K562 (cell line): ENCODE data around the gene SLC7A4. TPM values are rescaled to one million over a fixed set of nuclear protein-coding genes. Genes with fewer than 3 reads are reported as not detected.

Source experiments
- ARID1B ChIP-seq: fragments of 450-650 bp; IDR thresholded peaks from 2 replicates; pipeline ENCODE4 v1.6.1; 2016; ENCODE audit warnings: antibody characterized with exemption, mild to moderate bottlenecking, inconsistent platforms
- C11orf30 ChIP-seq: fragments of 450-650 bp; IDR thresholded peaks from 2 replicates; pipeline ENCODE4 v1.6.1; 2016; ENCODE audit warnings: low read depth, mild to moderate bottlenecking
- CBFA2T3 ChIP-seq: fragments of 450-650 bp; IDR thresholded peaks from 2 replicates; pipeline ENCODE4 v1.6.1; 2017
- ESRRB ChIP-seq: fragments of 250-450 bp; sonication (Bioruptor Pico); IDR thresholded peaks from 2 replicates; pipeline ENCODE4 v1.5.0; 2020; ENCODE audit warnings: mild to moderate bottlenecking, moderate library complexity, borderline replicate concordance
- HNRNPUL1 ChIP-seq: fragments of 200-400 bp; formaldehyde crosslinking; IDR thresholded peaks from 2 replicates; pipeline ENCODE4 v1.6.1; 2017; ENCODE audit warnings: low read length
- JUND ChIP-seq, 2 experiments: IDR thresholded peaks; 2 replicates in 1 of 2; 3 replicates in 1 of 2; pipeline ENCODE4 v1.6.1; 2011; ENCODE audit warnings: borderline replicate concordance in 2 of 2, low read depth in 2 of 2, low read length in 2 of 2, improper control_type of control experiment in 1 of 2, missing biosample characterization in 1 of 2, missing genetic modification characterization in 1 of 2, missing genetic modification reagents in 1 of 2
- KDM1A ChIP-seq, 2 experiments: fragments of 450-650 bp; IDR thresholded peaks; 2 replicates each; pipeline ENCODE4 v1.6.1; 2016; ENCODE audit warnings: mild to moderate bottlenecking in 2 of 2
- LCOR ChIP-seq: sonication (generic); formaldehyde crosslinking; IDR thresholded peaks from 2 replicates; pipeline ENCODE4 v1.8.0; 2022; ENCODE audit warnings: mild to moderate bottlenecking, missing genetic modification reagents
- NEUROD1 ChIP-seq: fragments of 150-350 bp; IDR thresholded peaks from 2 replicates; pipeline ENCODE4 v1.6.1; 2014; ENCODE audit warnings: borderline replicate concordance, low read length, low read depth; ENCODE audit not compliant: partially characterized antibody
- SMAD1 ChIP-seq: fragments of 150-350 bp; IDR thresholded peaks from 2 replicates; pipeline ENCODE4 v1.6.1; 2014; ENCODE audit warnings: low read length, low read depth; ENCODE audit not compliant: partially characterized antibody
- TBL1XR1 ChIP-seq, 2 experiments: IDR thresholded peaks; 2 replicates each; pipeline ENCODE4 v1.6.1; 2012; ENCODE audit warnings: improper control_type of control experiment in 2 of 2, low read length in 2 of 2, mild to moderate bottlenecking in 1 of 2
- ZBTB8A ChIP-seq: fragments of 450-650 bp; IDR thresholded peaks from 2 replicates; pipeline ENCODE4 v1.6.1; 2018; ENCODE audit warnings: mild to moderate bottlenecking, moderate library complexity; ENCODE audit not compliant: partially characterized antibody
- ZNF79 ChIP-seq: fragments of 250-450 bp; sonication (Bioruptor Pico); IDR thresholded peaks from 2 replicates; pipeline ENCODE4 v1.4.0; 2020; ENCODE audit warnings: low read depth, mild to moderate bottlenecking, moderate library complexity
- polyA plus RNA-seq, 8 experiments: library from polyadenylated mRNA; depleted of rRNA in 4 of 8; stranded (reverse) in 5 of 8; unstranded in 3 of 8; fragments of >200 nt; fragmentation: Nextera tagmentation in 2 of 8; fragmentation: Illumina TruSeq in 1 of 8; extraction: Ambion mirVana in 2 of 8; extraction: Trizol in 1 of 8; gene quantifications; 2 replicates each; pipeline versions ENCODE4 v1.2.1 to v1.2.3, GENCODE V29; 2011 to 2014; ENCODE audit warnings: inconsistent platforms in 1 of 8, missing spikeins in 1 of 8
- total RNA-seq, 7 experiments: library from RNA; depleted of rRNA in 6 of 7; stranded (reverse); fragments of >200 nt in 6 of 7; fragmentation: Illumina TruSeq in 2 of 7; extraction: Trizol in 2 of 7; gene quantifications; 2 replicates each; pipeline versions ENCODE4 v1.2.1 to v1.2.3, GENCODE V29; 2011 to 2021; ENCODE audit warnings: low replicate concordance in 1 of 7
- TF ChIP-seq, protein P1 (sequence below): fragments of 250-450 bp; sonication (Bioruptor Pico); IDR thresholded peaks from 2 replicates; pipeline ENCODE4 v1.8.0; 2021; ENCODE audit warnings: mild to moderate bottlenecking, moderate library complexity
- TF ChIP-seq, protein P2 (sequence below): fragments of 250-450 bp; sonication (Bioruptor Pico); IDR thresholded peaks from 2 replicates; pipeline ENCODE4 v1.4.0; 2020
- TF ChIP-seq, protein P3 (sequence below): fragments of 450-650 bp; IDR thresholded peaks from 2 replicates; pipeline ENCODE4 v1.6.1; 2017; ENCODE audit warnings: antibody characterized with exemption

The SLC7A4 gene
- total and polyA plus RNA-seq, 9 of the 15 experiments (the other 6 are each of a cell fraction or from before 2014, with no cell fraction given): not detected

DNA sequence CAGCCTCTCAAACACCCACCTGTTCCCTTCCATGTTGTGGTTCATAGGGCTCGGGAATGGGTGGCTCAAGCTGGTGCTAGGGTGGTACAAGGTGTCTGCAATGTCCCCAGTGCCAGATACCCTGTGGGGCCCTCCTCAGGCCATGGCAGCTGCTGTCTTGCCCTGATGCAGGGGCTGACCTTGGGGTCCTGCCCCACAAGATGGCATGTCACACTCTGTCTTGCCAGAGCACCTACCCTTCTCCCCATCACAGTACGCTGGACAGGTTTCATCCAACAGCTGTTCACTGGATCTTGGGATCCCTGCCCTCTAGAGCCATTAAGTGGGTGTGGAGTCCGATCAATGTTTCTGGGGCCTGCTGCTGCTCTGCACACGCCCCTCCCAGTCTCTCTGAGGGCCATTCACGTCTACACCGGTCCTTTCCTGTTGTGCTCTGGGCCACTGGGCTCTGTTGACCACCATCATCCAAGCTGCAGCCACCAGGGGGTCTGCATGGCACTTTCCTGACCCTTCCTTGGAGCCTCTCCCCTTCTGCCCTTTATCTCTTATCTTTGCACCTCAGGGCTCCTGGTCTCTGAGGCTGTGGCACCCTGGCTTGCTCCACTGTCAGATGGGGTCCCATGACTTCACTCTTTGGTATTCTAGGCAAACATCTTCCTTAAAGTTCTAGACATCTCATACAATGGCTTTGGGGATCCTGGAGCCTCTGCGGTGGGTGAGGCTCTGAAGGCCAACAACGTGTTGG is 20.5 kb upstream of the SLC7A4 start (continued):
- TF ChIP-seq ESRRB (CRISPR knock-in tag) (no peak), JUND (IDR thresholded peaks at IDR 0.05; ENCODE audit: borderline replicate concordance, low read depth, low read length) (no peak), JUND (tag; IDR thresholded peaks at IDR 0.05; ENCODE audit: borderline replicate concordance, low read depth, low read length) (no peak), ARID1B (peak; percentile 36; the same call in 1 of the 2 replicates), ZNF79 (CRISPR knock-in tag) (no peak), ZBTB8A (no peak), CBFA2T3 (peak; percentile 54), SMAD1 (no peak), KDM1A (IDR thresholded peaks at IDR 0.05) (no peak), HNRNPUL1 (0 out of 2 replicates have a peak, but pooled peaks have one; percentile 6), NEUROD1 (no peak), LCOR (CRISPR knock-in tag) (no peak), TBL1XR1 (IDR thresholded peaks at IDR 0.05; ENCODE audit: low read length in 2 of 2) (no peak), C11orf30 (no peak)
- TF ChIP-seq, protein P1, sequence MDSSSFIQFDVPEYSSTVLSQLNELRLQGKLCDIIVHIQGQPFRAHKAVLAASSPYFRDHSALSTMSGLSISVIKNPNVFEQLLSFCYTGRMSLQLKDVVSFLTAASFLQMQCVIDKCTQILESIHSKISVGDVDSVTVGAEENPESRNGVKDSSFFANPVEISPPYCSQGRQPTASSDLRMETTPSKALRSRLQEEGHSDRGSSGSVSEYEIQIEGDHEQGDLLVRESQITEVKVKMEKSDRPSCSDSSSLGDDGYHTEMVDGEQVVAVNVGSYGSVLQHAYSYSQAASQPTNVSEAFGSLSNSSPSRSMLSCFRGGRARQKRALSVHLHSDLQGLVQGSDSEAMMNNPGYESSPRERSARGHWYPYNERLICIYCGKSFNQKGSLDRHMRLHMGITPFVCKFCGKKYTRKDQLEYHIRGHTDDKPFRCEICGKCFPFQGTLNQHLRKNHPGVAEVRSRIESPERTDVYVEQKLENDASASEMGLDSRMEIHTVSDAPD (CRISPR knock-in tag): no peak
- TF ChIP-seq, protein P2, sequence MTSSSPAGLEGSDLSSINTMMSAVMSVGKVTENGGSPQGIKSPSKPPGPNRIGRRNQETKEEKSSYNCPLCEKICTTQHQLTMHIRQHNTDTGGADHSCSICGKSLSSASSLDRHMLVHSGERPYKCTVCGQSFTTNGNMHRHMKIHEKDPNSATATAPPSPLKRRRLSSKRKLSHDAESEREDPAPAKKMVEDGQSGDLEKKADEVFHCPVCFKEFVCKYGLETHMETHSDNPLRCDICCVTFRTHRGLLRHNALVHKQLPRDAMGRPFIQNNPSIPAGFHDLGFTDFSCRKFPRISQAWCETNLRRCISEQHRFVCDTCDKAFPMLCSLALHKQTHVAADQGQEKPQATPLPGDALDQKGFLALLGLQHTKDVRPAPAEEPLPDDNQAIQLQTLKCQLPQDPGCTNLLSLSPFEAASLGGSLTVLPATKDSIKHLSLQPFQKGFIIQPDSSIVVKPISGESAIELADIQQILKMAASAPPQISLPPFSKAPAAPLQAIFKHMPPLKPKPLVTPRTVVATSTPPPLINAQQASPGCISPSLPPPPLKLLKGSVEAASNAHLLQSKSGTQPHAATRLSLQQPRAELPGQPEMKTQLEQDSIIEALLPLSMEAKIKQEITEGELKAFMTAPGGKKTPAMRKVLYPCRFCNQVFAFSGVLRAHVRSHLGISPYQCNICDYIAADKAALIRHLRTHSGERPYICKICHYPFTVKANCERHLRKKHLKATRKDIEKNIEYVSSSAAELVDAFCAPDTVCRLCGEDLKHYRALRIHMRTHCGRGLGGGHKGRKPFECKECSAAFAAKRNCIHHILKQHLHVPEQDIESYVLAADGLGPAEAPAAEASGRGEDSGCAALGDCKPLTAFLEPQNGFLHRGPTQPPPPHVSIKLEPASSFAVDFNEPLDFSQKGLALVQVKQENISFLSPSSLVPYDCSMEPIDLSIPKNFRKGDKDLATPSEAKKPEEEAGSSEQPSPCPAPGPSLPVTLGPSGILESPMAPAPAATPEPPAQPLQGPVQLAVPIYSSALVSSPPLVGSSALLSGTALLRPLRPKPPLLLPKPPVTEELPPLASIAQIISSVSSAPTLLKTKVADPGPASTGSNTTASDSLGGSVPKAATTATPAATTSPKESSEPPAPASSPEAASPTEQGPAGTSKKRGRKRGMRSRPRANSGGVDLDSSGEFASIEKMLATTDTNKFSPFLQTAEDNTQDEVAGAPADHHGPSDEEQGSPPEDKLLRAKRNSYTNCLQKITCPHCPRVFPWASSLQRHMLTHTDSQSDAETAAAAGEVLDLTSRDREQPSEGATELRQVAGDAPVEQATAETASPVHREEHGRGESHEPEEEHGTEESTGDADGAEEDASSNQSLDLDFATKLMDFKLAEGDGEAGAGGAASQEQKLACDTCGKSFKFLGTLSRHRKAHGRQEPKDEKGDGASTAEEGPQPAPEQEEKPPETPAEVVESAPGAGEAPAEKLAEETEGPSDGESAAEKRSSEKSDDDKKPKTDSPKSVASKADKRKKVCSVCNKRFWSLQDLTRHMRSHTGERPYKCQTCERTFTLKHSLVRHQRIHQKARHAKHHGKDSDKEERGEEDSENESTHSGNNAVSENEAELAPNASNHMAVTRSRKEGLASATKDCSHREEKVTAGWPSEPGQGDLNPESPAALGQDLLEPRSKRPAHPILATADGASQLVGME (CRISPR knock-in tag): 0 out of 2 replicates have a peak, but pooled peaks have one; percentile 41
- TF ChIP-seq, protein P3, sequence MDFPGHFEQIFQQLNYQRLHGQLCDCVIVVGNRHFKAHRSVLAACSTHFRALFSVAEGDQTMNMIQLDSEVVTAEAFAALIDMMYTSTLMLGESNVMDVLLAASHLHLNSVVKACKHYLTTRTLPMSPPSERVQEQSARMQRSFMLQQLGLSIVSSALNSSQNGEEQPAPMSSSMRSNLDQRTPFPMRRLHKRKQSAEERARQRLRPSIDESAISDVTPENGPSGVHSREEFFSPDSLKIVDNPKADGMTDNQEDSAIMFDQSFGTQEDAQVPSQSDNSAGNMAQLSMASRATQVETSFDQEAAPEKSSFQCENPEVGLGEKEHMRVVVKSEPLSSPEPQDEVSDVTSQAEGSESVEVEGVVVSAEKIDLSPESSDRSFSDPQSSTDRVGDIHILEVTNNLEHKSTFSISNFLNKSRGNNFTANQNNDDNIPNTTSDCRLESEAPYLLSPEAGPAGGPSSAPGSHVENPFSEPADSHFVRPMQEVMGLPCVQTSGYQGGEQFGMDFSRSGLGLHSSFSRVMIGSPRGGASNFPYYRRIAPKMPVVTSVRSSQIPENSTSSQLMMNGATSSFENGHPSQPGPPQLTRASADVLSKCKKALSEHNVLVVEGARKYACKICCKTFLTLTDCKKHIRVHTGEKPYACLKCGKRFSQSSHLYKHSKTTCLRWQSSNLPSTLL: no peak
